SK-N-MC (cell line): ENCODE measurements around the gene ZBTB46.

Experiments used
- EZH2 ChIP-seq: fragments of 200-600 bp; sonication (generic); IDR thresholded peaks from one replicate; pipeline ENCODE4 v1.6.1; 2017; ENCODE audit warnings: antibody characterized with exemption
- FOXP2 ChIP-seq: optimal IDR thresholded peaks from 2 replicates; pipeline ENCODE3; 2011; ENCODE audit warnings: mild to moderate bottlenecking, moderate library complexity; ENCODE audit not compliant: insufficient read depth; ENCODE audit errors: extremely low read length, control extremely low read depth
- POLR2AphosphoS5 ChIP-seq: IDR thresholded peaks from 2 replicates; pipeline ENCODE4 v1.6.1; 2012; ENCODE audit warnings: mild to moderate bottlenecking, low read depth, low read length, borderline replicate concordance

- TF ChIP-seq POLR2AphosphoS5, result no peak
- TF ChIP-seq EZH2, result no peak
- no peak for TF ChIP-seq FOXP2
Measured at GRCh38 chr20:63705232-63706026, 125.6 kb downstream of the ZBTB46 start.
